HG02884 (cell line): Measurements from ENCODE around the gene TULP3.

Experiments
- ATAC-seq: cut with Tn5 transposase; IDR thresholded peaks from one replicate; pipeline ENCODE4 v1.9.1; 2021; ENCODE audit warnings: mild to moderate bottlenecking, moderate library complexity; ENCODE audit not compliant: unreplicated experiment

Gene TULP3

DNA sequence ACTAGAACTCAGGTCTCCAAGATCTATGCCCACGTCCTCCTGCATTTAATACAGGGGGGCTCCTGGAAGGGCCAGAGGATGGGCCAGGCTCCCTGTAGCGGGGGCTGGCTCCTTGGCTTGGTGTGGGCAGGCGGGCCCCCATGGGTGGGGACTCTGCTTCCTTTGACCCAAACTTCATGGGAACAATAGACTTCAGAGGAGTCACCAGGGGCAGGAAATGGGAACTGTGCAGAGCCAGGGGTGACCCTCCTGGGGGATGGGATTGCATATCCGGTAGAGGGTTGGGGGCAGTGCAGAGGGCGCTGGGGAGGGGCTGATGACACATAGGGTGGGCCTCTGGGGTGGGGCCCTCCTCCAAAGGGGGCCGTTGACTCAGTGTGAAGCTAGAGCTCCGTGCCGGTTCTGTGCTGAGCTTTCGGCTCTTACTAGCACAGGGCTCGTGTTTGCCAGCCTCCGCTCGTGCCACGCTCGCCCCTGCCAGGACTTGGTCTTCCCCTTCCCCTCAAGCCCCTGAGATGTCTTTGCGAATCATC, 73.1 kb downstream of the TULP3 start:
- no peak for ATAC-seq

DNA sequence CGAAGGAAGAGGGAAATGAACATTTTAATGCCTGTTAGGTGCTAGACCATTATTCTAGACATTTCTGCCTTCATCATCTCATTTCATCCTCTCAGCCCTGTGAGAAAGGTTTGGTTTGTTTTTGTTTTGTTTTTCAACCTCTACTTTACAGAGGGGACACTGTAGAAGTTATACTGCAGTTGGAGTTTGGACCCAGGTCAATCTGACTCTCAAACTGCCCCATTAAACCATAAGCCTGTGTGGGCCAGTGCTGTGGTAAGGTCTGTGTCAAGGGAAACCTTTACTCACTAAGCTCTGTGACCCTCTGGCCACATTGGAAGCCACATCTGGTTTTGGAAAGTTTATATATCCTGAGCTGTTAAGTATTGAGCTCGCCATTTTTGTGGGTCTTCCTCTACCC, 77.0 kb downstream of the TULP3 start:
- ATAC-seq, result no peak

DNA sequence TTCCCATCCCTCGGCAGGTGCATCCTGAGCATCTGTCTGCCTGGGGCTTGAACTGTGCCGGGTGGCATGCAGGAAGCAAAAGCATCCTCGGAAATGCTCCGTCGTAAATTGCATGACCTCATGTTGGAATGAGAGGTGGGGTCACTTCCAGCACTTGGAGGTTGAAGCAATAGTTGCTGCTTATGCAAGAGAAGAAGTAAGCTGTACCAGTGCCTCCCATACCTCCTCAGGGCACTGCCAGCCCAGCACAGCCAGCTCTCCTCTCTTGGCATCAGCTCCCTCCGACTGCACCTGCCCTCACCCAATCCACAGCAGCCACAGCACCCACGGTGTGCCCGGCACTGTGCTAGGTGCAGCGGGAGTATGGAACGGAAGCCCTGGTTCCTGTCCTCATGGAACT, 80.1 kb downstream of the TULP3 start:
- ATAC-seq, result no peak

DNA sequence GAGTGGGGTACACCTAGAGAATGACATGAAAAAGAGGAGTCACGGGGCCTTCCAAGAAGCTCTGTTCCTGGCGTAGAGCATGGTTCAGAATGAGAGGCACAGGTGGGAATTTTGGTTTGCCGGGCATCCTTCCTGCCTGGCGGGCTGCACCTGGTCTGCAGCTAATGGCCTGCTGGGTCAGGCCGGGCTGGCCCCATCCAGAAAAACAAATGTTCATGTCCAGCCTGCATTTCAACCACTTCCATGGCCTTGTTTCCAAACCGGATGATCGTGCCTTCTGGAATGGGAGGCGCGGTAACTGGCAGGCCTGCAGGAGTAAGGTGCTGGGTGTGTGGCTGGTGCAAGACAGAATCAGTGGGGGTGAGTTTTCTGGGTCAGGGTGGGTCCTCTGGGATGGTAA, 82.9 kb downstream of the TULP3 start:
- no peak for ATAC-seq

DNA sequence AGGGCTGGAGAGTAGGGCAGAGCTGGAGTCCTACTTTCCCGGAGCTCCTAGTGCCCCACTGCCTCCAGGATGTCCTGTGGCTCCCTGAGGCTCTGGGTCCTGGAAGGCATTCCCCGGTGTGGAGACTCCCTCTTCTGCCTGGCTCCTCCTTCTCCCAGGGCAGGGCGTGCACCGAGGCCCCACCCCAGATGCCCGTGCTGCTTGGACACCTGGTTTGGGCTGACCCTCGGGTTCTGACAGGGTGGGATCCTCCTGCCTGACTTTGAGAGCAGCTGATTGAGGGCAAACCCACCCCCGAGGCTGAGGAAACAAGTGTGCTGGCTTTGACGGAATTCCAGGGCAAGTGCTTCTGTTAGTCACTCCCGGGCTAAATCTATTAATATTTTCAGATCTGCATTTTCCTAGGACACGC, 83.9 kb downstream of the TULP3 start:
- no peak for ATAC-seq

DNA sequence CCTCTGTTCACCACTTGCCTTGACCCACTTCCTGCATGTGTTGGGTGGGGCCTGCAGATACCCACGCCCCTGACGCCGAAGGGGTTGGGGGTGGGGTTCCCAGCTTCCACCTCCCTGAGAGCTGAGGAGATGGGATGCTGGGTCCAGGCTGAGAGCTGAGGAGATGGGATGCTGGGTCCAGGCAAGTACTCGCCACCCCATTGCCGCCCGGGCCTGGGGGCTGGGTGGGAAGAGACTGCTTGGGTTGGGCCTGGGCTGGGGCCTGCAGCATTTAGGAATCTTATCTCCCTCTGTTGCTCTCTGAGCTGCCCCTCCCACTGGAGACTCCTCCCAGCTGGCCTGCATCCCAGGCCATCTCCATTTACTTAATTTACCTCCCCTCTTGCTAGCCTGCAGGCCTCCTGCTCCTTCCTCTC, 85.9 kb downstream of the TULP3 start:
- ATAC-seq, result no peak

DNA sequence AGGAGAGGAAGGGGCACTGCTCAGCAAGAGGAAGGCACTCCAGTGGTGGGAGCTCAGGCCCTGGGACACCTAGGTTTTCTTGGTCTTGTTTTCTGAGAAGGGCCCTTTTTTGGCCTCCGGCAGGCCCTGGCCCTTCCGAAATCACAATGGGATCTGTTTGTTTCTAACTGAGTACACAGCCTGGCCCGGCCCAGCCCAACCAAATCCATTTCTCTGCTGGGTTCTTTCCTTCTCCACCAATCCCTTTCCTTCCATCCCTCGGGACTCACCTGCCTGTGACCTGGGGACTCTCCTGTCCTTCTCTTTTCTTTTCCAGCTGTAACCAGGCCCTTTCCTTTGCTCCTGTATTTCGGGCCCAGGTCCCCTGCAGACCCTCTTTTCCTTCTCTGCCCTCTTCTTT, 87.1 kb downstream of the TULP3 start:
- no peak for ATAC-seq

DNA sequence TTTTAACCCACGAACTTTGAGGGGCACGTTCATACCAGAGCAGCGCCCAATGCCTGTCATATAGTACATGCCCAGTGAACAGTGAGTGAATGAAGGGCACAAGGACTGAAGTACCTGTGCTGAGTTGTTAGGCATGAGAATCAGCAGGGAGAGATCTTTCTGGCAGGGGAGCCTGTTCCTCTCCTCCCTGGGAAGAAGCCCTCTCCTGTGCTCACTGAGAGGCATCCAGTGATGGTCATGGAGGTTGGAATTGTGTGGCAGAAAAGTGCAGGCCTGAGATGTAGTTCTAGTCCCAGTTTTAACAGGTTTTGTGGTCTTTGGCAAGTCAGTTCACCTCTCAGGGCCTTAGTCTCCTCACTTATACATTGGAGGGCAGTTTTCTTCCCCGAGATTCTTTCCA, 89.1 kb downstream of the TULP3 start:
- no peak for ATAC-seq

DNA sequence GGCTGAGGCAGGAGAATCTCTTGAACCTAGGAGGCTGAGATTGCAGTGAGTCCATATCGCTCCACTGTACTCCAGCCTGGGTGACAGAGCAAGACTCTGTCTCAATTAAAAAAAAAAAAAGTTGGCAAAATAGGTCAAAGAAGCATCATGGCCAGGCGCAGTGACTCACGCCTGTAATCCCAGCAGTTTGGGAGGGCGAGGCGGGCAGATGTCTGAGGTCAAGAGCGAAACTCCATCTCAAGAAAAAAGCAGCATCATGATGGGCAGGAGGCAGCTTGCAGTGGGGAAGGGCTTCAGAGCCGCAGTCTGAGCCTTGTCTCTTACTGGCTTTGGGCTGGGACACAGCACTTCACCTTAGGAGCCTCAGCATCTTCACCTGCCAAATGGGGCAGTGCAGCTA, 89.9 kb downstream of the TULP3 start:
- ATAC-seq, result no peak

DNA sequence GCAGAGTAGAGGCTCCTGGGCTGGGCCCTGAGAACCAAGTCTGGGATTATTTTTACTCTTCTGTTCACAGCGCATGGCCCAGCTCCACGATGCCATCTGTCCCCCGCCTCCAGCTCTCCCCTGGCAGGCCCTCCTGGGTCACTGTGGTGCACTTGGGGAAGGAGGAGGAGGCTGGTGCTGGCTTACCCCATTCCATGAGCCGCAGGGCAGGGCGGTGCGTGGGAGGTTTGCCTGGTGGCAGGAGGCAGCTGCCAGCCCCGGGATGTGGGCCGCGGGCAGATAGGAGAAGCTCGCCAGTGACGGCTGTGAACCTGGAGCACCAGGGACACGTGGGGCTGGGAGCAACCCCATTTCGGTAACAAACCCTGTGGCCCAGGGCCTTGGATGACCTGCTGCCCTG, 91.7 kb downstream of the TULP3 start:
- no peak for ATAC-seq

DNA sequence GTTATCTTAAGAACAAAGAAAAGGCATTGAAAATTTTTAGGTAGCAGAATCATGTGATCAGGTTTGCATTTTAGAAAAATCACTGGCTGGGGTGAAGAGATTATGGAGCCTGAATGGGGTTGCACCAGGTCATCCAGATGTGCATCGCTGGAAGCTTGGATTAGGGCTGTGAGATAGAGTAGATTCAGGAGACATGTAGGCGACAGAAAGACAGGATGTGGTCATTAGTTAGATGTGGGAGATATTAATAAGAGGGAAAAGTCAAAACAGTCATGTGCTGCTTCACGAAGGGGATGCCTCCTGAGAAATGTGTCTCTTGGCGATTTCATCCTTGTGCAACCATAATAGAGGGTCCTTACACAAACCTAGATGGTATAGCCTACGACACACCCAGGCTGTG, 93.6 kb downstream of the TULP3 start:
- no peak for ATAC-seq

DNA sequence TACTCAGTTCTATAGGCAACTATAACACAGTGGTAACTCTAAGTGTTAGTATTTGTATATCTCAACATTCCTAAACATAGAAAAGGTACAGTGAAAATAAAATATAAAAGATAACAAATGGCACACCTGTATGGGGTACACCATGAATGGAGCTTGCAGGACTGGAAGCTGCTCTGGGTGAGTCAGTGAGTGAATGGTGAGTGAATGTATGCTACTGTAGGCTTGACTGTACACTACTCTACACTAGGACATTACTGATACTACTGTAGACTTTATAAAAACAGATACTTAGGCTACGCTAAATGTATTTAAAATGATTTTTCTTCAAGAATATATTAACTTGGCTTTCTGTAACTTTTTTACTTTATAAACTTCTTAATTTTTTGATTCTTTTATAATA, 94.0 kb downstream of the TULP3 start:
- ATAC-seq, result no peak

DNA sequence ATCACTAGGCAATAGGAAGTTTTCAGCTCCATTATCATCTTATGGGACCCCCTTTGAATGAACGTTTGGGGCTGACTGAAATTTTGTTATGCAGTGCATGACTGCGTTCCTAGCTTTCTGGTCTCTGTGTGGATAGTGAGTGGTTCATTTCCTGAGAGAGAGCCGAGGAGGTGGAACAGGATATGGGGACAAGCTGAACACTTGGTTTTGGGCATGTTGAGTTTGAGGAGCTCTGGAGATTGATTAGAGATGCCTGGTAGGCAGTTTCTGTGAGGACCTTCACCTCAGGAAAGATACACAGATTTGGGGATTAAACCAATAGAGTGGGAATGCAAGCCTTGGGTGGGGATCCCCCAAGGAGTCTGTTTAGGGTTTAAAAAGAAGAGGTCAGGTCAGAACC, 96.2 kb downstream of the TULP3 start:
- ATAC-seq, result no peak

DNA sequence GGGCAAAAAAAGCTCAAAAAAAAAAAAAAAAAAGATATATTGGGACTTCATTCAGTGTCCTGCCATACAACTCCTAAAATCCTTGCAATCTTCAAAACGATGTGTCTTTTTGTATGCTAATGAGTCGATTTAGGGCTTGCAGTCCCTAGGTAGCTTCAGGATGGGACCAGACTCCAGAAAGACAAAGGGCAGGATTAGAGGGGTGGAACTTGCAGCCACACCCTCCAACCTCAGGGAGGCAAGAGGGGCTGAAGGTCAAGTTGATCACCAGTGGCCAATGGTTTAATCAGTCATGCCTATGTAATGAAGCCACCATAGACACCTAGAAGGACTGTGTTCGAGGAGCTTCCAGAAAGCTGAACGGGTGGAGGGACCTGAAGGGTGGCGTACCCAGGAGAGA, 97.8 kb downstream of the TULP3 start:
- ATAC-seq, result no peak
